Glutamatergic neuron (in vitro differentiated cells): Measurements from ENCODE around the gene SLC38A10. TPM values are rescaled to one million over a fixed set of nuclear protein-coding genes. Genes with fewer than 3 reads are reported as not detected.
A peak's percentile ranks its signal among the peaks of the same experiment; 100 is the strongest.

Experiments
- DNase-seq: peaks from one replicate; pipeline ENCODE4 v3.0.0; 2022
- H3K27ac Mint-ChIP-seq: one replicate; pipeline ENCODE4 v1.8.0; 2020; ENCODE audit warnings: mild to moderate bottlenecking, mixed read lengths, inconsistent platforms; ENCODE audit not compliant: unreplicated experiment
- H3K27me3 Mint-ChIP-seq: one replicate; pipeline ENCODE4 v1.8.0; 2020; ENCODE audit warnings: mild to moderate bottlenecking, moderate library complexity, mixed read lengths, inconsistent platforms; ENCODE audit not compliant: unreplicated experiment
- H3K36me3 Mint-ChIP-seq: one replicate; pipeline ENCODE4 v1.8.0; 2020; ENCODE audit warnings: mild to moderate bottlenecking, mixed read lengths, inconsistent platforms; ENCODE audit not compliant: unreplicated experiment
- H3K4me1 Mint-ChIP-seq: one replicate; pipeline ENCODE4 v1.8.0; 2020; ENCODE audit warnings: mild to moderate bottlenecking, low read depth, mixed read lengths, inconsistent platforms; ENCODE audit not compliant: unreplicated experiment
- H3K4me3 Mint-ChIP-seq: one replicate; pipeline ENCODE4 v1.8.0; 2020; ENCODE audit warnings: mild to moderate bottlenecking, mixed read lengths, inconsistent platforms; ENCODE audit not compliant: unreplicated experiment
- H3K9me3 Mint-ChIP-seq: one replicate; pipeline ENCODE4 v1.8.0; 2020; ENCODE audit warnings: mild to moderate bottlenecking, moderate library complexity, mixed read lengths, inconsistent platforms; ENCODE audit not compliant: unreplicated experiment
- CTCF ChIP-seq: fragments of 200-600 bp; sonication (generic); IDR thresholded peaks from one replicate; pipeline ENCODE4 v1.5.0; 2021; ENCODE audit not compliant: partially characterized antibody, unreplicated experiment
- long read RNA-seq: library from polyadenylated mRNA; unstranded; transcript quantifications from one replicate; pipeline ENCODE4 v2.0.0, GENCODE V29; 2020; ENCODE audit not compliant: unreplicated experiment
- total RNA-seq: library from RNA; stranded (reverse); fragmentation: NEBNext Ultra II Directional; extraction: Animal tissue kit (Norgen Biotek cat#: 25700); gene quantifications from one replicate; pipeline ENCODE4 v1.2.1, GENCODE V29; 2021; ENCODE audit not compliant: unreplicated experiment

Gene SLC38A10
- total RNA-seq = 92.4 TPM
- long read RNA-seq, partial matches to known transcripts = 3 of 15 reads
- long read RNA-seq, other reads (novel, unspliced or antisense) = 8 of 15 reads

DNA sequence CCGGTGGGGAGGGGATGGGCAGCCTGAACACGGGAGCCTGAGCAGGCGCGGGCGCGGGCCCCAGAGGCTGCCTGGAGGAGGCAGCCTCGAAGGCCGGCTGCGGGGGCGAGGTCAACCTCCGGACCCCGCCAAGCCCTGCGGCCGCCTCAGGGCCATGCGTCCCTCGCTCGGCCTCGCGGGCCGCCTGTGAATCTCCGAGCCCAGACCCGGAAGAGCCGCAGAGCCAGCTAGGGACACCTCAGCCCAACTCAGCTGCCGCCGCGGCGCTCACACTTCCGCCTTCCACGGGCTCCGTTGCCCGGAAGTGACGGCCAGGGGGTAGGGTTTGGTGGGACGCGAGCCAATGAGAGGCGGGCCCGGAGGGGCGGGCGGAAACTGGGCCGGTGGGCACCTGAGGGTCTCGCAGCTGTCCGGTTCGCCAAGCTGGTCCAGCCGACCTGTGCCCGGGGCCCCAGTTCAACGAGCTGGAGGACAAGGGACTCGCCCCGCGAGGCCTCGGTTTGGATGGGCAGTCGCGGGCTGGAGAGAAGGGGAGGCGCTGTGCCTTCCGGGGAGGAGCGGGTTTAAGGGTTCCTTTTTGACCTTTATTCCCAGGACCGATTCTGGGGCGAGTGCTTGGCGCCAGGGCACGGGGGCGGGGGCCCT, at the start of gene SLC38A10:
Gene SLC38A10, minus strand, starts transcription at position 277 of the 645 bp plus-strand sequence. CDS start 386 bp downstream, outside the sequence.
- H3K4me3 Mint-ChIP-seq = peak within 1 kb of the TSS; percentile 90
- peaks cover 4% of the 10 kb centered on the region for H3K9me3 Mint-ChIP-seq
- peaks cover 10% of the 10 kb centered on the region for H3K27me3 Mint-ChIP-seq
- H3K27ac Mint-ChIP-seq = peak within 1 kb of the TSS; percentile 82
- no peaks in the 10 kb centered on the region for H3K36me3 Mint-ChIP-seq
- no peak for TF ChIP-seq CTCF
- DNase-seq = peak; percentile 93
- peaks cover 16% of the 10 kb centered on the region for H3K4me1 Mint-ChIP-seq

- peak overlapping the region; percentile 97 for H3K4me3 Mint-ChIP-seq
- H3K36me3 Mint-ChIP-seq = peaks cover 10% of the 10 kb centered on the region
- no peak for DNase-seq
- H3K27me3 Mint-ChIP-seq = peaks cover 40% of the 10 kb centered on the region
- TF ChIP-seq CTCF = no peak
- H3K27ac Mint-ChIP-seq = peak overlapping the region; percentile 99
- H3K4me1 Mint-ChIP-seq = peaks cover 11% of the 10 kb centered on the region
- H3K9me3 Mint-ChIP-seq = peaks cover 36% of the 10 kb centered on the region
Measured at GRCh38 chr17:81342269-81343070, 47.4 kb upstream of the SLC38A10 start.

DNA sequence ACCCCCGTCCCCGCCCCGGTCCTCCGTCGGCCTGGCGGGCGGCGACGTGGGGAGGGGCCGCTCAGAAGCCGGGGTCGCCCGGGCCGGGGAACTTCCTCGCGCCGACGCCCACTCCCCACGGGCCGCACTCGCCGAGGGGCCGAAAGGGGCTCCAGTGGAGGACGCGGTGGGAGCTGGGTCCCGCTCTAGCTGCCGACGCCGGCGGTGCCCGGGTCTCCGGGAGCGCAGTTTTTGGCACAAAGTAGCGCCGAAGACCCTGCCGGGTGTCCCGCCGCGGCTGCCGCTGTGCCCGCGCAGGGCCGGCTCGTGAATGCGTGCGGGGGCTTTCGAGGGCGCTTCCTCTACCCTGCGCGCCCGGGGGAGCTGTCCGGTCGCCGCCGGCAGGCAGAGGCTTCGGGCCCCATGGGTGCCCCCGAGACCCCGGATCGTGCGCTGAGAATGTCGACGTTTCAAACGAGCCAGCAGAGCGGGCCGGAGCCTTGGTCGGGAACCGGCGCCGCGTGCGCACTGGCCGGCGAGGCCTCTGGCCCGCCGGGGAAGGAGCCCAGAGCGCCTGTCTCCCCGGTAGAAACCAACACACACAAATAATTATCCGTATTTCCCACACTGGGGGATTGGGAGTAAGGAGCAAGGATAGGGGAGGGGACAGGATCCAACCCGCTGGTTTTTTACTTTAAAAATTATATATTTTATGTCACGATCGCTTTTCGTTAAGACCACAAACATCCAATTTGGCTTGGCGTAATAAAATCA, 46.6 kb upstream of the SLC38A10 start:
- peak overlapping the region; percentile 98 for H3K27ac Mint-ChIP-seq
- peaks cover 36% of the 10 kb centered on the region for H3K9me3 Mint-ChIP-seq
- peaks cover 11% of the 10 kb centered on the region for H3K4me1 Mint-ChIP-seq
- peaks cover 10% of the 10 kb centered on the region for H3K36me3 Mint-ChIP-seq
- H3K4me3 Mint-ChIP-seq = peak overlapping the region; percentile 95
- no peak for TF ChIP-seq CTCF
- DNase-seq = no peak
- peaks cover 38% of the 10 kb centered on the region for H3K27me3 Mint-ChIP-seq

DNA sequence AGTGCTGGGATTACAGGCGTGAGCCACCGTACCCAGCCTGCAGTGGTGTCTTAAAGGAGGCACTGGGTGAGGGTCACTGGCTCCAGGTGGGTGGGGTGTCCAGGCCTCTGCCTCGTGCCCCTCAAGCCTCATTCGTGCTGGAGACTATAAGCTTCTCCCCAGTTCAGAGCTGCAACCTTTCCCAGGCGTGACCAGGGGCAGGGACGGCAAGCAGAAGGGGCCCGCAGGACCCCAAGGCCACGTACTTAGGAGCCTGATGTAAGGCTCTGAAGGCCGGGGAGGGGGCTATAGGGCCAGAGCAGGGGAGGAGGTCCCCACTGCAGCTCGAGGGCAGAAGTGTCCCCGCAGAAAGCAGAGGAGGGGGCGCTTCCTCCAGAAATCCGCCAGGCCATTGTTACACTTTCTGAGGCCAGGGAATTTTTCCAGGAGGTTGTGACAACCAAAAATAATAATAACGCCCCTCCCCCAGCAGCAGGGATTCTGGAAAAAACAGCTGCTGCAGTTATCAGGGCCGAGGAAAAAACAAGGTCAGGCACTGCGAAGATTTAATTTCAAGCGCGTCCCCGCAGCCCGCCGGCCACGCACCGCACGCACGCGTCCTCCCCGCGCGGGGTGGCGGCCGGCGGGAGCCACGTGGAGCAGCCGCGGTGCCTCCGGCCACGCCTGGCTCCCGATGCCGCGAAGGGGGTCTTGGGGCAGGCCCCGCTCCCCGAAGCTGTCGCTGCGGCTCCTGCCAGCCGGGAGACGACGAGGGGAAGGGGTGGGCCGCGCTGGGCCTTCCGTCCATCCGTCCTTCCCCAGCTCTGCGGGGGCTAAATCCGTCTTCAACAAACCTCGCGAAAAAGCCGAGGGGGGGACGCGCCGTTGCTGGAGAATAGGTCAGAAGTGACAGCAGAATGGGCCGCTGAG, 45.8 kb upstream of the SLC38A10 start:
- Mint-ChIP-seq H3K9me3 (peaks cover 36% of the 10 kb centered on the region), H3K36me3 (peaks cover 10% of the 10 kb centered on the region), H3K4me1 (peaks cover 11% of the 10 kb centered on the region), H3K27ac (peak overlapping the region; percentile 88), H3K27me3 (peaks cover 38% of the 10 kb centered on the region), H3K4me3 (peak overlapping the region; percentile 75)
- no peak for TF ChIP-seq CTCF
- no peak for DNase-seq
